Dermis microvascular lymphatic vessel endothelial cell (primary cell): ENCODE measurements around the gene PCDHB13. TPM values are rescaled to one million over a fixed set of nuclear protein-coding genes. Genes with fewer than 3 reads are reported as not detected.

Experiments
- DNase-seq, 2 donors: peaks; one replicate each; pipeline versions ENCODE4 v3.0.0 to v3.0.0-alpha.2; 2010; ENCODE audit warnings: low read depth in 2 of 2
- total RNA-seq: library from RNA; depleted of rRNA; stranded (reverse); fragments of >200 nt; gene quantifications from 2 replicates; pipeline ENCODE4 v1.2.1, GENCODE V29; 2014

The PCDHB13 gene
- total RNA-seq, 1 donor from 2014 or later = 0.51 TPM

DNA sequence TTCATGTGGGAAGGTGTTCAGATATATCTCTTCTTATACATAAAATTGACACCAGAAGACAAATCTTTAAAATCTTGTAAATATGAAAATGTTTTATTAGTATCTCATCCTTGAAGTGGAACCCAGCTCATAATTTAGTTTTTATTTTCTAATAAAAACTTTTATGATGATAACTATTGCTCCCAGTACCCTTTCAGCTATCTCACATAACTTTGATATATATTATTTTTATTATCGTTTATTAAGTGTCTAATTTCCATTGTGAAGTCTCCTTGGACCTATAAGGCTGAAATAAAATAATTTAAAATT, 47.5 kb downstream of the PCDHB13 start:
- no peak for DNase-seq

Other genes starting within 250 kb of the PCDHB13 start
- gene PCDHAC2, start 247.4 kb upstream of the PCDHB13 start, total RNA-seq = 0.13 TPM in 2 replicates
- not detected in 2 replicates for gene PCDHB1, start 162.5 kb upstream of the PCDHB13 start, total RNA-seq
- gene PCDHB2, start 119.3 kb upstream of the PCDHB13 start, total RNA-seq = 0.39 and 1.3 TPM in 2 replicates
- 0.26 and 1.1 TPM in 2 replicates for gene PCDHB3, start 113.4 kb upstream of the PCDHB13 start, total RNA-seq
- under 0.01 and 0.13 TPM in 2 replicates for gene PCDHB4, start 92.1 kb upstream of the PCDHB13 start, total RNA-seq
- gene PCDHB5, start 78.7 kb upstream of the PCDHB13 start, total RNA-seq = 0.51 and 1.4 TPM in 2 replicates
- under 0.01 and 0.13 TPM in 2 replicates for gene PCDHB6, start 63.9 kb upstream of the PCDHB13 start, total RNA-seq
- 0.26 and 1.4 TPM in 2 replicates for gene PCDHB7, start 41.3 kb upstream of the PCDHB13 start, total RNA-seq
- 0.38 and 0.51 TPM in 2 replicates for gene PCDHB8, start 36.1 kb upstream of the PCDHB13 start, total RNA-seq
- gene PCDHB16, start 31.5 kb upstream of the PCDHB13 start, total RNA-seq = 0.13 and 0.76 TPM in 2 replicates
- gene PCDHB9, start 26.8 kb upstream of the PCDHB13 start, total RNA-seq = 0.13 and 0.25 TPM in 2 replicates
- gene PCDHB10, start 21.6 kb upstream of the PCDHB13 start, total RNA-seq = 0.39 and 1.0 TPM in 2 replicates
- gene PCDHB11, start 14.3 kb upstream of the PCDHB13 start, total RNA-seq = 0.13 and 0.89 TPM in 2 replicates
- gene PCDHB12, start 5.2 kb upstream of the PCDHB13 start, total RNA-seq = 0.26 and 0.76 TPM in 2 replicates
- 0.51 and 1.3 TPM in 2 replicates for gene PCDHB14, start 9.4 kb downstream of the PCDHB13 start, total RNA-seq
- gene PCDHB15, start 31.5 kb downstream of the PCDHB13 start, total RNA-seq = 0.26 and 0.76 TPM in 2 replicates
- under 0.01 and 0.13 TPM in 2 replicates for gene SLC25A2, start 90.1 kb downstream of the PCDHB13 start, total RNA-seq
- 51.2 and 51.5 TPM in 2 replicates for gene TAF7, start 106.9 kb downstream of the PCDHB13 start, total RNA-seq
- gene PCDHGA1, start 116.6 kb downstream of the PCDHB13 start, total RNA-seq = 0.26 and 0.51 TPM in 2 replicates
- 0.39 and 1.1 TPM in 2 replicates for gene PCDHGA2, start 124.8 kb downstream of the PCDHB13 start, total RNA-seq
- 0.13 and 0.63 TPM in 2 replicates for gene PCDHGA3, start 129.9 kb downstream of the PCDHB13 start, total RNA-seq
- gene PCDHGB1, start 136.2 kb downstream of the PCDHB13 start, total RNA-seq = 0.39 and 1.1 TPM in 2 replicates
- gene PCDHGA4, start 141.1 kb downstream of the PCDHB13 start, total RNA-seq = 0.90 and 2.1 TPM in 2 replicates
- 0.64 and 1.9 TPM in 2 replicates for gene PCDHGB2, start 146.1 kb downstream of the PCDHB13 start, total RNA-seq
- 0.26 and 0.63 TPM in 2 replicates for gene PCDHGA5, start 150.2 kb downstream of the PCDHB13 start, total RNA-seq
- 1.9 and 3.8 TPM in 2 replicates for gene PCDHGB3, start 156.3 kb downstream of the PCDHB13 start, total RNA-seq
- 1.2 and 2.4 TPM in 2 replicates for gene PCDHGA6, start 160.0 kb downstream of the PCDHB13 start, total RNA-seq
- gene PCDHGA7, start 168.8 kb downstream of the PCDHB13 start, total RNA-seq = 0.64 and 1.5 TPM in 2 replicates
- 6.4 and 10.6 TPM in 2 replicates for gene PCDHGB4, start 173.8 kb downstream of the PCDHB13 start, total RNA-seq
- gene PCDHGA8, start 178.7 kb downstream of the PCDHB13 start, total RNA-seq = 0.64 and 1.1 TPM in 2 replicates
- 6.4 and 9.7 TPM in 2 replicates for gene PCDHGB5, start 184.0 kb downstream of the PCDHB13 start, total RNA-seq
- gene PCDHGA9, start 188.9 kb downstream of the PCDHB13 start, total RNA-seq = 1.4 and 2.4 TPM in 2 replicates
- 1.5 and 2.7 TPM in 2 replicates for gene PCDHGB6, start 194.1 kb downstream of the PCDHB13 start, total RNA-seq
- 3.0 and 6.2 TPM in 2 replicates for gene PCDHGA10, start 199.1 kb downstream of the PCDHB13 start, total RNA-seq
- gene PCDHGB7, start 203.8 kb downstream of the PCDHB13 start, total RNA-seq = 3.7 and 8.2 TPM in 2 replicates
- 4.0 and 5.4 TPM in 2 replicates for gene PCDHGA11, start 207.1 kb downstream of the PCDHB13 start, total RNA-seq
- 3.5 and 3.9 TPM in 2 replicates for gene PCDHGA12, start 216.6 kb downstream of the PCDHB13 start, total RNA-seq